Eye (tissue), 1 donor: ENCODE results near the gene ENDOG.
"Not testable (repeated sequence)": the region's sequence is repeated elsewhere in the genome, so short reads cannot be mapped to it uniquely, and the experiment has no call there.

Experiments
- DNase-seq: peaks from one replicate; pipeline ENCODE4 v3.0.0-alpha.2; 2015

The ENDOG gene

GRCh38 chr9:128870128-128870940 is 52.0 kb downstream of the ENDOG start:
- DNase-seq: no peak

- DNase-seq: not testable (repeated sequence)
Measured at GRCh38 chr9:128870941-128871265, 52.6 kb downstream of the ENDOG start.
